Putamen (tissue), 1 donor: Measurements from ENCODE around the gene MTG1.
"Not testable (repeated sequence)": the region's sequence is repeated elsewhere in the genome, so short reads cannot be mapped to it uniquely, and the experiment has no call there.

Source experiments
- DNase-seq: peaks from one replicate; pipeline ENCODE4 v3.0.0-alpha.2; 2016; ENCODE audit warnings: low spot score

The MTG1 gene

GRCh38 chr10:133378251-133379096 lies 15.5 kb upstream of the MTG1 start:
- peak; percentile 72 for DNase-seq

GRCh38 chr10:133379152-133379800 lies 14.7 kb upstream of the MTG1 start, which contains the start of gene PAOX:
Gene PAOX, plus strand, starts transcription at chr10:133379262. Its CDS starts 55 bp downstream, at chr10:133379317.
- DNase-seq, result peak; percentile 76

- peak; percentile 48 for DNase-seq
These were observed 13.9 kb upstream of the MTG1 start for GRCh38 chr10:133379801-133380666.

GRCh38 chr10:133381036-133381435 lies 12.9 kb upstream of the MTG1 start:
- no peak for DNase-seq

GRCh38 chr10:133383551-133383950 lies 10.4 kb upstream of the MTG1 start:
- no peak for DNase-seq

- no peak for DNase-seq
These were observed 9.9 kb upstream of the MTG1 start for GRCh38 chr10:133384071-133384470.

- no peak for DNase-seq
These were observed 8.7 kb upstream of the MTG1 start for GRCh38 chr10:133385214-133385613.

GRCh38 chr10:133386951-133387350 lies 7.0 kb upstream of the MTG1 start:
- not testable (repeated sequence) for DNase-seq

GRCh38 chr10:133388236-133388972 lies 5.6 kb upstream of the MTG1 start:
- no peak for DNase-seq

GRCh38 chr10:133388973-133389818 lies 4.8 kb upstream of the MTG1 start:
- DNase-seq, result no peak

GRCh38 chr10:133390597-133391248 lies 3.2 kb upstream of the MTG1 start:
- no peak for DNase-seq

- no peak for DNase-seq
These were observed 2.7 kb upstream of the MTG1 start for GRCh38 chr10:133391249-133391635.

GRCh38 chr10:133391761-133392518 lies 2.0 kb upstream of the MTG1 start:
- no peak for DNase-seq

- DNase-seq, result no peak
These were observed 425 bp upstream of the MTG1 start for GRCh38 chr10:133393401-133394063.

GRCh38 chr10:133394801-133395221 lies 854 bp downstream of the MTG1 start:
- DNase-seq, result no peak

GRCh38 chr10:133396035-133396624 lies 2.2 kb downstream of the MTG1 start:
- DNase-seq, result no peak

GRCh38 chr10:133397938-133398337 lies 4.0 kb downstream of the MTG1 start:
- no peak for DNase-seq

GRCh38 chr10:133399123-133399601 lies 5.2 kb downstream of the MTG1 start:
- DNase-seq, result no peak
